GM13976 (cell line): ENCODE measurements around the gene SLC9A8.

Source experiments
- DNase-seq: peaks from one replicate; pipeline ENCODE4 v3.0.0; 2012; ENCODE audit warnings: low spot score
- in situ Hi-C: fragments of 300-500 bp; cut with MboI; formaldehyde crosslinking; loops from one replicate; pipeline ENCODE4 v1.12.0; 2022; ENCODE audit warnings: low sequenced_read_pairs, mixed read lengths, inconsistent platforms; ENCODE audit not compliant: unreplicated experiment
- TF ChIP-seq, protein P1 (sequence below): IDR thresholded peaks from 2 replicates; pipeline ENCODE4 v1.5.1; 2012; ENCODE audit warnings: borderline replicate concordance, mild to moderate bottlenecking; ENCODE audit not compliant: insufficient read depth; ENCODE audit errors: extremely low read depth, missing control alignments, control extremely low read depth

Gene SLC9A8

DNA sequence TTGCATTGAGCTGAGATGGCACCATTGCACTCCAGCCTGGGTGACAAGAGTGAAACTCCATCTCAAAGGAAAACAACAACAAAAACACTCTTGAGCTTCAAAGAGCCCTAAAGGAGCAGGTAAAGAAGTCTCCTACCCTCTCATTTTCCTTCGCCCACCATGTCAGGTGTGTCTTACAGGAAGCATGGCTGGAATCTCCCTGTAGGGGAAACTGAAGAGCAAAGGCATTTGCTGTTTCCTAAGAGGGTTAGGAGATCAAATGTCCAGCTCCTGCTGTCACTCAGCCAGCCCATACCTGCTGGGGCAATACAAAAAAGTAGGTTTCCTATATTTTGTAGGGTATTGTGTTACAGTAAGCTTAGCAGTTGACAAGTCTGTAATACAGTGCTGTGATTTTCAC lies 59.4 kb downstream of the SLC9A8 start:
- no peak for DNase-seq
- in situ Hi-C loops, result loop anchor here (25.0 kb wide), 1 partner anchor 535 kb away; no protein-coding TSS in a partner anchor
- TF ChIP-seq, protein P1, sequence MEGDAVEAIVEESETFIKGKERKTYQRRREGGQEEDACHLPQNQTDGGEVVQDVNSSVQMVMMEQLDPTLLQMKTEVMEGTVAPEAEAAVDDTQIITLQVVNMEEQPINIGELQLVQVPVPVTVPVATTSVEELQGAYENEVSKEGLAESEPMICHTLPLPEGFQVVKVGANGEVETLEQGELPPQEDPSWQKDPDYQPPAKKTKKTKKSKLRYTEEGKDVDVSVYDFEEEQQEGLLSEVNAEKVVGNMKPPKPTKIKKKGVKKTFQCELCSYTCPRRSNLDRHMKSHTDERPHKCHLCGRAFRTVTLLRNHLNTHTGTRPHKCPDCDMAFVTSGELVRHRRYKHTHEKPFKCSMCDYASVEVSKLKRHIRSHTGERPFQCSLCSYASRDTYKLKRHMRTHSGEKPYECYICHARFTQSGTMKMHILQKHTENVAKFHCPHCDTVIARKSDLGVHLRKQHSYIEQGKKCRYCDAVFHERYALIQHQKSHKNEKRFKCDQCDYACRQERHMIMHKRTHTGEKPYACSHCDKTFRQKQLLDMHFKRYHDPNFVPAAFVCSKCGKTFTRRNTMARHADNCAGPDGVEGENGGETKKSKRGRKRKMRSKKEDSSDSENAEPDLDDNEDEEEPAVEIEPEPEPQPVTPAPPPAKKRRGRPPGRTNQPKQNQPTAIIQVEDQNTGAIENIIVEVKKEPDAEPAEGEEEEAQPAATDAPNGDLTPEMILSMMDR, result no peak

- in situ Hi-C loops, result loop anchor here (25.0 kb wide), 1 partner anchor 537 kb away; no protein-coding TSS in a partner anchor
- DNase-seq, result no peak
- TF ChIP-seq, protein P1, result no peak
Measured at GRCh38 chr20:49874696-49875095, 62.1 kb downstream of the SLC9A8 start.

DNA sequence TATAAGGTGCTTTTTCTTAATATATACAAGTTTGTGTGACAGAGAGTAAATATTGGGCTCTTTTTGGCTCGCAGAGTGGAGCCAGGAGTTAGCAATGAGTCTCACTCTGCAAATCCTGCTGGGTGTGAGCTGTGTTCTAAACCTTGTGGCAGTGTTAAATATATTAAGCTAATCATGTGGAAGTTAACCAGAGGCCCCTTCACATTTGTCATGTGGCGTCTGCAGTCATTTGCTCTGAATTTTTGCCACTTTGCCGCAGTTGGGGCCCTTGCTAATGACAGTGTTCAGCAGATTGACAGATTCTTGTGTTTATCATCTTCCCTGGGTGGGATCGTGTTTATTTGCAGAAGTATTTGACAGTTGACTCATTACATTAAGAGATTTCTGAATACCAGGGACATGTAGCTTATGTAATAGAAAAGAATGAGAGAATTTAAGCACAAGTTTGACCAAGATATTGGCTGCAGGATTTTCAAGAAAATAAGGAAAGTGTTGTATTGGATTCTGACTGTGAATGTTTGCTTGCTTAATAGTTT lies 64.8 kb downstream of the SLC9A8 start:
- TF ChIP-seq, protein P1, result no peak
- DNase-seq, result no peak
- in situ Hi-C loops, result no loop called here

- TF ChIP-seq, protein P1, result no peak
- in situ Hi-C loops, result no loop called here
Measured at GRCh38 chr20:49878977-49879376, 66.3 kb downstream of the SLC9A8 start.

GRCh38 chr20:49880177-49880576 lies 67.5 kb downstream of the SLC9A8 start:
- TF ChIP-seq, protein P1, result no peak
- in situ Hi-C loops, result no loop called here
- no peak for DNase-seq

More at GRCh38 chr20:49878977-49879376, 66.3 kb downstream of the SLC9A8 start:
- DNase-seq, result no peak

GRCh38 chr20:49880724-49881445 lies 68.3 kb downstream of the SLC9A8 start:
- no peak for DNase-seq
- TF ChIP-seq, protein P1, result no peak
- in situ Hi-C loops, result no loop called here
